OCI-LY1 (cell line): ENCODE results near the gene LRRC56.

ENCODE experiments used
- H2AFZ ChIP-seq: fragments of 200-600 bp; sonication (generic), shearing (Covaris generic); 2 replicates; pipeline ENCODE4 v1.6.0; 2014; ENCODE audit warnings: antibody characterized with exemption, mild to moderate bottlenecking, low read length
- H3F3A ChIP-seq: fragments of 200-600 bp; sonication (generic), shearing (Covaris generic); 2 replicates; pipeline ENCODE4 v1.6.0; 2014; ENCODE audit warnings: mild to moderate bottlenecking, antibody characterized with exemption, low read length, moderate library complexity; ENCODE audit not compliant: insufficient read depth
- H3K27ac ChIP-seq: fragments of 200-600 bp; sonication (generic); 2 replicates; pipeline ENCODE4 v1.5.1; 2014; ENCODE audit warnings: low read length, mixed run types, mild to moderate bottlenecking, low read depth; ENCODE audit not compliant: poor library complexity, severe bottlenecking
- H3K27me3 ChIP-seq: fragments of 200-600 bp; sonication (generic); 2 replicates; pipeline ENCODE4 v1.6.0; 2014; ENCODE audit warnings: antibody characterized with exemption, mild to moderate bottlenecking, low read length, moderate library complexity; ENCODE audit not compliant: insufficient read depth
- H3K36me3 ChIP-seq: fragments of 200-600 bp; sonication (generic); 2 replicates; pipeline ENCODE4 v1.6.1; 2014; ENCODE audit warnings: mild to moderate bottlenecking, antibody characterized with exemption, low read length, moderate library complexity, mixed read lengths; ENCODE audit not compliant: insufficient read depth
- H3K4me1 ChIP-seq: fragments of 200-600 bp; sonication (generic); 2 replicates; pipeline ENCODE4 v1.5.1; 2014; ENCODE audit warnings: mild to moderate bottlenecking, low read length, moderate library complexity; ENCODE audit not compliant: insufficient read depth, severe bottlenecking
- H3K4me2 ChIP-seq: fragments of 200-600 bp; sonication (generic), shearing (Covaris generic); 2 replicates; pipeline ENCODE4 v1.6.1; 2014; ENCODE audit warnings: low read length
- H3K4me3 ChIP-seq: fragments of 200-600 bp; sonication (generic); 2 replicates; pipeline ENCODE4 v1.5.1; 2014; ENCODE audit warnings: low read length, low read depth, mild to moderate bottlenecking, mixed read lengths; ENCODE audit not compliant: poor library complexity, severe bottlenecking
- H3K79me2 ChIP-seq: fragments of 200-600 bp; shearing (Covaris generic); 2 replicates; pipeline ENCODE4 v1.6.1; 2016; ENCODE audit warnings: mixed run types, low read length, mixed read lengths; ENCODE audit not compliant: insufficient read depth
- H3K9ac ChIP-seq: fragments of 200-600 bp; sonication (generic), shearing (Covaris generic); 2 replicates; pipeline ENCODE4 v1.6.1; 2014; ENCODE audit warnings: mild to moderate bottlenecking, low read length, mixed read lengths
- H3K9me2 ChIP-seq: fragments of 200-600 bp; sonication (generic), shearing (Covaris generic); 2 replicates; pipeline ENCODE4 v1.6.1; 2014; ENCODE audit warnings: low read depth, mild to moderate bottlenecking, low read length, mixed read lengths
- H3K9me3 ChIP-seq: fragments of 200-600 bp; shearing (Covaris generic); 2 replicates; pipeline ENCODE4 v1.6.1; 2014; ENCODE audit warnings: low read length, mixed read lengths
- H4K20me1 ChIP-seq: fragments of 200-600 bp; sonication (generic), shearing (Covaris generic); 2 replicates; pipeline ENCODE4 v1.6.0; 2016; ENCODE audit warnings: mild to moderate bottlenecking, low read length; ENCODE audit not compliant: insufficient read depth
- EZH2 ChIP-seq: fragments of 200-600 bp; sonication (generic), shearing (Covaris generic); IDR thresholded peaks from 2 replicates; pipeline ENCODE4 v1.8.0; 2017; ENCODE audit warnings: borderline replicate concordance, mixed run types, mild to moderate bottlenecking, antibody characterized with exemption, low read length, moderate library complexity, mixed read lengths
- TF ChIP-seq, protein P1 (sequence below): fragments of 200-600 bp; sonication (generic), shearing (Covaris generic); IDR thresholded peaks from 2 replicates; pipeline ENCODE4 v1.5.1; 2017; ENCODE audit warnings: mild to moderate bottlenecking, antibody characterized with exemption, low read length, moderate library complexity, mixed read lengths

Gene LRRC56

DNA sequence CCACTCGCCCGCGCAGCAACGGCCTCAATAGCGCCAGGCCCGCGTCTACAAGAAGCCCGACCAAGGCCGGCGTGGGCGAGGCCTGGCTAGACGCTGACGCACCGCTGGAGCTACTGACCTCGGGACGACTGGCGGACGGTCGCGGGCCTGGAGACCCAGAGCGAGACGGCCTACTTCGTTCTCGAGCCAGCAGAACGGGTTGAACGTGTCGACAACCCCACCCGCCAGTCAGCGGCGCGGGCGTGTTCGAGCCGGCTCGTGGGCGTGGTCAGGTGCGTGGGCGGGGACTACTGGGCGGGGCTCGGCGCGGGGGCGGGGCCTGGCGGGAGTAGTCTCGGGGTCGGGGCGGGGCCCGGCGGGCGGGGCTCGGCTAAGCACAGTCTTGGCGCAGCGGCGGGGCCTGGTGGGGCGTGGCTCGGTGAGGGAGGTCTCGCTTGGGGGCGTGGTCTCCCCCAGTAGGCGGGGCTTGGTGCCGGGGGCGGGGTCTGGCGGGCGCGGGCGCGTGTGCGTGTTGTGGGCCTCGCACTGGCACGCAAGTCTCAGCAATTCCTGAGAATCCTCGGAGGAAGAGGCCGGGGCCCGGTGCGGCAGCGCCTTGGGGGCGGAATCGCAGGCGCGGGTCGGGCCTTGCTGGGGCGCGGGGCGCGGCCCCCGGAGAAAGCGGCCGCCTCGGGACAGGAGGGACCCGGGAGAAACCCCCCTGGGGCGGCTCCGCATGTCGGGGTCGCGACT lies 30.2 kb upstream of the LRRC56 start, which contains the start of gene RNH1:
Gene RNH1 (minus strand): TSS at position 248 of the 732 bp plus-strand sequence. CDS start 5,080 bp downstream, outside the sequence.
- H3K79me2 ChIP-seq = 0 out of 2 replicates have a peak, but pooled peaks cover 9% of the 10 kb centered on the region
- peak within 1 kb of the TSS; percentile 84 for H3K4me3 ChIP-seq
- peak within 1 kb of the TSS; percentile 96 for H3K9ac ChIP-seq
- H4K20me1 ChIP-seq = no peaks in the 10 kb centered on the region
- TF ChIP-seq, protein P1, sequence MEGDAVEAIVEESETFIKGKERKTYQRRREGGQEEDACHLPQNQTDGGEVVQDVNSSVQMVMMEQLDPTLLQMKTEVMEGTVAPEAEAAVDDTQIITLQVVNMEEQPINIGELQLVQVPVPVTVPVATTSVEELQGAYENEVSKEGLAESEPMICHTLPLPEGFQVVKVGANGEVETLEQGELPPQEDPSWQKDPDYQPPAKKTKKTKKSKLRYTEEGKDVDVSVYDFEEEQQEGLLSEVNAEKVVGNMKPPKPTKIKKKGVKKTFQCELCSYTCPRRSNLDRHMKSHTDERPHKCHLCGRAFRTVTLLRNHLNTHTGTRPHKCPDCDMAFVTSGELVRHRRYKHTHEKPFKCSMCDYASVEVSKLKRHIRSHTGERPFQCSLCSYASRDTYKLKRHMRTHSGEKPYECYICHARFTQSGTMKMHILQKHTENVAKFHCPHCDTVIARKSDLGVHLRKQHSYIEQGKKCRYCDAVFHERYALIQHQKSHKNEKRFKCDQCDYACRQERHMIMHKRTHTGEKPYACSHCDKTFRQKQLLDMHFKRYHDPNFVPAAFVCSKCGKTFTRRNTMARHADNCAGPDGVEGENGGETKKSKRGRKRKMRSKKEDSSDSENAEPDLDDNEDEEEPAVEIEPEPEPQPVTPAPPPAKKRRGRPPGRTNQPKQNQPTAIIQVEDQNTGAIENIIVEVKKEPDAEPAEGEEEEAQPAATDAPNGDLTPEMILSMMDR = no peak
- TF ChIP-seq EZH2 = no peak
- H3K27ac ChIP-seq = peak within 1 kb of the TSS; percentile 81
- no peaks in the 10 kb centered on the region for H3K9me3 ChIP-seq
- H2AFZ ChIP-seq = no peak within 1 kb of the TSS
- no peaks in the 10 kb centered on the region for H3K9me2 ChIP-seq
- H3K36me3 ChIP-seq = peaks cover 21% of the 10 kb centered on the region
- H3K4me1 ChIP-seq = peaks cover 37% of the 10 kb centered on the region
- no peaks in the 10 kb centered on the region for H3K27me3 ChIP-seq
- H3K4me2 ChIP-seq = peak within 1 kb of the TSS; percentile 77
- no peaks in the 10 kb centered on the region for H3F3A ChIP-seq

DNA sequence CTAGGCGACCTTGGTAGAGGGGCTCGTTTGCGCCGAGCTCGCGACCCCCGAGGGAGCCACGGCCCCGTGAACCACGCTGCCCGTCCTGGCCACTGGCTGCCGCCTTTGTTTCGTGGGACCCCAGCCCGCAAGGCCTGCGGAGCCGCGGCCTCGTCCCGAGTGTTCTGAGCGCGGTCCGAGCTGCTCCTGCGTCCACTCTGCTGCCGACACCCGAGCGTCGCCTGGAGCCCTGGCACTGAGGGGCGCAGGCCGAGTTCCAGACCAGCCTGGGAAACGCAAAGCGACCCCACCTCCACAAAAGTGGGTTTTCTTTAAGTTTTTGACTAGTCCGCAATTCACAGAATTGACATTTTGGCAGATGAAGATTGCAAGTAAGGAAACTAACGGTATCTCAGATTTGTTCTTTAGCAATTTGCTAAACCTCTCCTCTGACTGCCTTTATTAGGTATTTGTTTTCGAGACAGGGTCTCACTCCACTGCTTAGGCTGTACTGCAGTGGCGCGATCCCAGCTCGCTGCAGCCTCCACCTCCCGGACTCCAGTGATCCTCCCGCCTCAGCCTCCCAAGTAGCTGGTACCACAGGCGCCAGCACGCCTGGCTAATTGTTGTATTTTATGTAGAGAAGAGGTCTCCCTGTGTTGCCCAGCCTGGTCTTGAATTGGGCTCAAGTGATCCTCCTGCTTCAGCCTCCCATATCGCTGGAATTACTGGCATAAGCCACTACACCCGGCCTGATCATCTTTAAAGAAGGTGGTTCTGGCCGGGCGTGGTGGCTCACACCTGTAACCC lies 29.4 kb upstream of the LRRC56 start:
- Histone ChIP-seq H4K20me1 (no peaks in the 10 kb centered on the region), H3K4me1 (peaks cover 37% of the 10 kb centered on the region), H2AFZ (no peak overlapping the region), H3K79me2 (0 out of 2 replicates have a peak, but pooled peaks cover 9% of the 10 kb centered on the region), H3K4me3 (peak overlapping the region; percentile 47), H3F3A (no peaks in the 10 kb centered on the region), H3K9me3 (no peaks in the 10 kb centered on the region), H3K27me3 (no peaks in the 10 kb centered on the region), H3K9me2 (no peaks in the 10 kb centered on the region), H3K4me2 (peak overlapping the region; percentile 50), H3K9ac (no peak overlapping the region), H3K27ac (no peak overlapping the region), H3K36me3 (peaks cover 21% of the 10 kb centered on the region)
- TF ChIP-seq, protein P1 = no peak
- no peak for TF ChIP-seq EZH2

DNA sequence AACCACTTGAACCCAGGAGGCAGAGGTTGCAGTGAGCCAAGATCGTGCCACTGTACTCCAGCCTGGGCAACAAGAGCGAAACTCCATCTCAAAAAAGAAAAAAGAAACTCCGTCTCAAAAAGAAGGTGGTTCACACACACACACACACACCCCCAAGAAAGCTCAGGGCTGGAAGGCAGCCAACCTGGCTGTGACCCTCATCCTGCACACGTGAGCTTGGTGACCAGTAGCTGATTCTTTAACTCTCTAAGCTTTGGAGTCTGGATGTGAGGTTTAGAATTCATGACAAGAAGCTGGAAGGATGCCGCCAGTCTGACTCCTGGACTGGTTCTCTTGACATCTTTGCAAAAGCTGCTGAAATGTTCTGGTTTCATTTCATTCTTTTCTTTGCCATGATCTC lies 28.4 kb upstream of the LRRC56 start:
- Histone ChIP-seq H3K9me3 (no peaks in the 10 kb centered on the region), H3F3A (no peaks in the 10 kb centered on the region), H3K9me2 (no peaks in the 10 kb centered on the region), H3K9ac (no peak overlapping the region), H3K4me2 (no peak overlapping the region), H3K27ac (no peak overlapping the region), H3K27me3 (no peaks in the 10 kb centered on the region), H4K20me1 (no peaks in the 10 kb centered on the region), H3K4me3 (no peak overlapping the region), H3K36me3 (peaks cover 21% of the 10 kb centered on the region), H2AFZ (no peak overlapping the region), H3K79me2 (0 out of 2 replicates have a peak, but pooled peaks cover 9% of the 10 kb centered on the region), H3K4me1 (peaks cover 33% of the 10 kb centered on the region)
- no peak for TF ChIP-seq EZH2
- TF ChIP-seq, protein P1 = no peak
